Liver (tissue), 9 donors: ENCODE measurements around the gene ZNF358. TPM values are rescaled to one million over a fixed set of nuclear protein-coding genes. Genes with fewer than 3 reads are reported as not detected.

Experiments used
- DNase-seq: peaks from one replicate; pipeline ENCODE4 v3.0.0-alpha.2; 2017; ENCODE audit warnings: low spot score
- H3K27ac ChIP-seq, 2 donors: one replicate each; pipeline ENCODE4 v1.7.0; 2013; ENCODE audit warnings: inconsistent platforms in 2 of 2, low read length in 2 of 2, control low read depth in 1 of 2, low read depth in 1 of 2, mild to moderate bottlenecking in 1 of 2
- H3K27me3 ChIP-seq, 4 donors: one replicate each; pipeline versions ENCODE4 v1.6.1 to v1.7.0; 2013; ENCODE audit warnings: low read length in 3 of 4, inconsistent platforms in 1 of 4, mild to moderate bottlenecking in 1 of 4, moderate library complexity in 1 of 4; ENCODE audit not compliant: control insufficient read depth in 4 of 4, insufficient read depth in 4 of 4
- H3K36me3 ChIP-seq, 4 donors: one replicate each; pipeline versions ENCODE4 v1.6.1 to v1.7.0; 2013; ENCODE audit warnings: low read length in 3 of 4, mild to moderate bottlenecking in 3 of 4, low read depth in 1 of 4, moderate library complexity in 1 of 4; ENCODE audit not compliant: control insufficient read depth in 4 of 4, insufficient read depth in 3 of 4
- H3K4me1 ChIP-seq, 4 donors: one replicate each; pipeline versions ENCODE4 v1.6.1 to v1.7.0; 2013; ENCODE audit warnings: low read length in 3 of 4, mild to moderate bottlenecking in 3 of 4, moderate library complexity in 1 of 4; ENCODE audit not compliant: control insufficient read depth in 4 of 4, insufficient read depth in 4 of 4
- H3K4me3 ChIP-seq, 3 donors: one replicate each; pipeline versions ENCODE4 v1.6.1 to v1.7.0; 2013; ENCODE audit warnings: low read length in 3 of 3, control low read depth in 1 of 3, low read depth in 1 of 3, mild to moderate bottlenecking in 1 of 3
- H3K9ac ChIP-seq, 2 donors: one replicate each; pipeline ENCODE4 v1.7.0; 2013; ENCODE audit warnings: low read length in 2 of 2, mild to moderate bottlenecking in 2 of 2, moderate library complexity in 2 of 2, control low read depth in 1 of 2, low read depth in 1 of 2
- H3K9me3 ChIP-seq, 4 donors: one replicate each; pipeline versions ENCODE4 v1.6.1 to v1.7.0; 2013; ENCODE audit warnings: low read length in 3 of 4; ENCODE audit not compliant: control insufficient read depth in 4 of 4
- EGR1 ChIP-seq, 2 donors: IDR thresholded peaks; 2 replicates each; pipeline ENCODE4 v1.6.1; 2016 to 2018; ENCODE audit warnings: antibody characterized with exemption in 2 of 2, low read depth in 2 of 2
- FOXA2 ChIP-seq: IDR thresholded peaks from 2 replicates; pipeline ENCODE4 v1.6.1; 2016; ENCODE audit warnings: antibody characterized with exemption
- GABPA ChIP-seq, 2 donors: IDR thresholded peaks in 1 of 2; conservative IDR thresholded peaks in 1 of 2; 2 replicates each; pipeline ENCODE4 v1.6.1; 2016; ENCODE audit warnings: antibody characterized with exemption in 2 of 2, mild to moderate bottlenecking in 1 of 2, moderate library complexity in 1 of 2
- HNF4A ChIP-seq, 2 donors: conservative IDR thresholded peaks; 2 replicates each; pipeline ENCODE4 v1.6.1; 2016; ENCODE audit warnings: antibody characterized with exemption in 2 of 2, mild to moderate bottlenecking in 2 of 2
- HNF4G ChIP-seq: IDR thresholded peaks from 2 replicates; pipeline ENCODE4 v1.6.1; 2016; ENCODE audit warnings: antibody characterized with exemption
- JUND ChIP-seq, 2 donors: IDR thresholded peaks; 2 replicates each; pipeline ENCODE4 v1.6.1; 2016; ENCODE audit warnings: antibody characterized with exemption in 2 of 2
- NR2F2 ChIP-seq: IDR thresholded peaks from 2 replicates; pipeline ENCODE4 v1.6.1; 2016; ENCODE audit warnings: antibody characterized with exemption
- RAD21 ChIP-seq, 2 donors: IDR thresholded peaks; 2 replicates each; pipeline ENCODE4 v1.6.1; 2016; ENCODE audit warnings: antibody characterized with exemption in 2 of 2, mild to moderate bottlenecking in 2 of 2
- RXRA ChIP-seq, 2 donors: IDR thresholded peaks; 2 replicates each; pipeline ENCODE4 v1.6.1; 2017 to 2018; ENCODE audit warnings: antibody characterized with exemption in 2 of 2, mild to moderate bottlenecking in 1 of 2
- SP1 ChIP-seq: IDR thresholded peaks from 2 replicates; pipeline ENCODE4 v1.6.1; 2018; ENCODE audit warnings: antibody characterized with exemption, mild to moderate bottlenecking
- TAF1 ChIP-seq: conservative IDR thresholded peaks from 2 replicates; pipeline ENCODE4 v1.6.1; 2016; ENCODE audit warnings: antibody characterized with exemption, mild to moderate bottlenecking
- YY1 ChIP-seq: IDR thresholded peaks from 2 replicates; pipeline ENCODE4 v1.6.1; 2016; ENCODE audit warnings: antibody characterized with exemption, mild to moderate bottlenecking
- WGBS: extraction: QIAGEN DNeasy Blood & Tissue Kit; methylation state at CpG from one replicate; pipeline ENCODE4 v1.1.7; 2013; 5-methylcytosine and 5-hydroxymethylcytosine counted together
- polyA plus RNA-seq, 2 donors: library from polyadenylated mRNA; stranded (reverse) in 1 of 2; unstranded in 1 of 2; fragments of 200-250 nt in 1 of 2; fragments of >200 nt in 1 of 2; fragmentation: Nextera tagmentation in 1 of 2; extraction: Ambion mirVana in 1 of 2; gene quantifications; one replicate each; pipeline versions ENCODE4 v1.2.1 to v1.2.3, GENCODE V29; 2013 to 2015
- total RNA-seq, 2 donors: library from RNA; depleted of rRNA; stranded (reverse); fragments of >200 nt; gene quantifications; one replicate each; pipeline ENCODE4 v1.2.3, GENCODE V29; 2014
- TF ChIP-seq, protein P1 (sequence below): IDR thresholded peaks from 2 replicates; pipeline ENCODE4 v1.6.1; 2016; ENCODE audit warnings: antibody characterized with exemption
- TF ChIP-seq, protein P2 (sequence below): IDR thresholded peaks from 2 replicates; pipeline ENCODE4 v1.6.1; 2016; ENCODE audit warnings: antibody characterized with exemption, mild to moderate bottlenecking
- TF ChIP-seq, protein P3 (sequence below): fragments of 150-350 bp; IDR thresholded peaks from 2 replicates; pipeline ENCODE4 v1.5.1; 2017; ENCODE audit warnings: improper control_type of control experiment, low read depth, low read length; ENCODE audit not compliant: missing input control
- TF ChIP-seq, protein P4 (sequence below): IDR thresholded peaks from 2 replicates; pipeline ENCODE4 v1.6.1; 2016; ENCODE audit warnings: antibody characterized with exemption
- TF ChIP-seq, protein P5 (sequence below): IDR thresholded peaks from 2 replicates; pipeline ENCODE4 v1.6.1; 2016; ENCODE audit warnings: antibody characterized with exemption
- donor health status: healthy.
- donor health status: healthy.
- donor health status: healthy.
- donor health status: healthy.
- donor health status: healthy.

Gene ZNF358
- total and polyA plus RNA-seq, 4 donors: 5.7 to 18.2 (median 12.5) TPM

DNA sequence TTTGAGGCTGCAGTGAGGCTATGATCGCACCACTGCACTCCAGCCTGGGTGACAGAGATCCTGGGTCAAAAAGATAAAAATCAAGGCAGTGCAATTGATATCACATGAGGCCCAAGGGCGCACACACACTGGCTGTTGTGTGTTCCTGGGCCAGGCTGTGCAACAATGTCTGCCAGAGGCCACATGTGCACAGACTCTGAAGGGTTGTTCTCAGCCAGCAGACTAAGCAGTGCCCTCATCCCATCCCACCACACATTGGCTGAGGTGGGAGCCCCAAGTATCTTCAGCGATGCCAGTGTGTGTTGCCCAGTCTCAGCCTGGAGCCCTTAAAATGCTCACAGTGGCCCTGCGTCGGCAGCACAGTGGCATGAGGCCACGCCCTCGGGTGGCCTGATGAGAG lies 39.7 kb upstream of the ZNF358 start:
- Histone ChIP-seq H3K27ac (no peak overlapping the region), H3K27me3 (no peaks in the 10 kb centered on the region), H3K4me3 (no peak overlapping the region), H3K9ac (no peak overlapping the region), H3K4me1 (no peaks in the 10 kb centered on the region), H3K36me3 (peaks cover 0 to 3% (median 3%) of the 10 kb centered on the region in 4 donors), H3K9me3 (no peaks in the 10 kb centered on the region)
- no peak for DNase-seq
- WGBS: 95% methylated on average over 7 of the region's 7 CpGs
- TF ChIP-seq TAF1 (no peak), HNF4G (no peak), NR2F2 (no peak), SP1 (no peak), HNF4A (conservative IDR thresholded peaks at IDR 0.05) (no peak), RXRA (IDR thresholded peaks at IDR 0.05) (no peak), EGR1 (IDR thresholded peaks at IDR 0.05; ENCODE audit: low read depth in 2 of 2) (no peak), JUND (IDR thresholded peaks at IDR 0.05) (no peak), YY1 (no peak), RAD21 (IDR thresholded peaks at IDR 0.05) (no peak), GABPA (IDR thresholded peaks at IDR 0.05 in 1 of 2, conservative IDR thresholded peaks at IDR 0.05 in 1 of 2) (no peak), FOXA2 (no peak)
- TF ChIP-seq, protein P1, sequence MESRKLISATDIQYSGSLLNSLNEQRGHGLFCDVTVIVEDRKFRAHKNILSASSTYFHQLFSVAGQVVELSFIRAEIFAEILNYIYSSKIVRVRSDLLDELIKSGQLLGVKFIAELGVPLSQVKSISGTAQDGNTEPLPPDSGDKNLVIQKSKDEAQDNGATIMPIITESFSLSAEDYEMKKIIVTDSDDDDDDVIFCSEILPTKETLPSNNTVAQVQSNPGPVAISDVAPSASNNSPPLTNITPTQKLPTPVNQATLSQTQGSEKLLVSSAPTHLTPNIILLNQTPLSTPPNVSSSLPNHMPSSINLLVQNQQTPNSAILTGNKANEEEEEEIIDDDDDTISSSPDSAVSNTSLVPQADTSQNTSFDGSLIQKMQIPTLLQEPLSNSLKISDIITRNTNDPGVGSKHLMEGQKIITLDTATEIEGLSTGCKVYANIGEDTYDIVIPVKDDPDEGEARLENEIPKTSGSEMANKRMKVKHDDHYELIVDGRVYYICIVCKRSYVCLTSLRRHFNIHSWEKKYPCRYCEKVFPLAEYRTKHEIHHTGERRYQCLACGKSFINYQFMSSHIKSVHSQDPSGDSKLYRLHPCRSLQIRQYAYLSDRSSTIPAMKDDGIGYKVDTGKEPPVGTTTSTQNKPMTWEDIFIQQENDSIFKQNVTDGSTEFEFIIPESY: no peak
- TF ChIP-seq, protein P2, sequence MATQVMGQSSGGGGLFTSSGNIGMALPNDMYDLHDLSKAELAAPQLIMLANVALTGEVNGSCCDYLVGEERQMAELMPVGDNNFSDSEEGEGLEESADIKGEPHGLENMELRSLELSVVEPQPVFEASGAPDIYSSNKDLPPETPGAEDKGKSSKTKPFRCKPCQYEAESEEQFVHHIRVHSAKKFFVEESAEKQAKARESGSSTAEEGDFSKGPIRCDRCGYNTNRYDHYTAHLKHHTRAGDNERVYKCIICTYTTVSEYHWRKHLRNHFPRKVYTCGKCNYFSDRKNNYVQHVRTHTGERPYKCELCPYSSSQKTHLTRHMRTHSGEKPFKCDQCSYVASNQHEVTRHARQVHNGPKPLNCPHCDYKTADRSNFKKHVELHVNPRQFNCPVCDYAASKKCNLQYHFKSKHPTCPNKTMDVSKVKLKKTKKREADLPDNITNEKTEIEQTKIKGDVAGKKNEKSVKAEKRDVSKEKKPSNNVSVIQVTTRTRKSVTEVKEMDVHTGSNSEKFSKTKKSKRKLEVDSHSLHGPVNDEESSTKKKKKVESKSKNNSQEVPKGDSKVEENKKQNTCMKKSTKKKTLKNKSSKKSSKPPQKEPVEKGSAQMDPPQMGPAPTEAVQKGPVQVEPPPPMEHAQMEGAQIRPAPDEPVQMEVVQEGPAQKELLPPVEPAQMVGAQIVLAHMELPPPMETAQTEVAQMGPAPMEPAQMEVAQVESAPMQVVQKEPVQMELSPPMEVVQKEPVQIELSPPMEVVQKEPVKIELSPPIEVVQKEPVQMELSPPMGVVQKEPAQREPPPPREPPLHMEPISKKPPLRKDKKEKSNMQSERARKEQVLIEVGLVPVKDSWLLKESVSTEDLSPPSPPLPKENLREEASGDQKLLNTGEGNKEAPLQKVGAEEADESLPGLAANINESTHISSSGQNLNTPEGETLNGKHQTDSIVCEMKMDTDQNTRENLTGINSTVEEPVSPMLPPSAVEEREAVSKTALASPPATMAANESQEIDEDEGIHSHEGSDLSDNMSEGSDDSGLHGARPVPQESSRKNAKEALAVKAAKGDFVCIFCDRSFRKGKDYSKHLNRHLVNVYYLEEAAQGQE: no peak
- TF ChIP-seq, protein P3, sequence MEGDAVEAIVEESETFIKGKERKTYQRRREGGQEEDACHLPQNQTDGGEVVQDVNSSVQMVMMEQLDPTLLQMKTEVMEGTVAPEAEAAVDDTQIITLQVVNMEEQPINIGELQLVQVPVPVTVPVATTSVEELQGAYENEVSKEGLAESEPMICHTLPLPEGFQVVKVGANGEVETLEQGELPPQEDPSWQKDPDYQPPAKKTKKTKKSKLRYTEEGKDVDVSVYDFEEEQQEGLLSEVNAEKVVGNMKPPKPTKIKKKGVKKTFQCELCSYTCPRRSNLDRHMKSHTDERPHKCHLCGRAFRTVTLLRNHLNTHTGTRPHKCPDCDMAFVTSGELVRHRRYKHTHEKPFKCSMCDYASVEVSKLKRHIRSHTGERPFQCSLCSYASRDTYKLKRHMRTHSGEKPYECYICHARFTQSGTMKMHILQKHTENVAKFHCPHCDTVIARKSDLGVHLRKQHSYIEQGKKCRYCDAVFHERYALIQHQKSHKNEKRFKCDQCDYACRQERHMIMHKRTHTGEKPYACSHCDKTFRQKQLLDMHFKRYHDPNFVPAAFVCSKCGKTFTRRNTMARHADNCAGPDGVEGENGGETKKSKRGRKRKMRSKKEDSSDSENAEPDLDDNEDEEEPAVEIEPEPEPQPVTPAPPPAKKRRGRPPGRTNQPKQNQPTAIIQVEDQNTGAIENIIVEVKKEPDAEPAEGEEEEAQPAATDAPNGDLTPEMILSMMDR: no peak
- TF ChIP-seq, protein P4, sequence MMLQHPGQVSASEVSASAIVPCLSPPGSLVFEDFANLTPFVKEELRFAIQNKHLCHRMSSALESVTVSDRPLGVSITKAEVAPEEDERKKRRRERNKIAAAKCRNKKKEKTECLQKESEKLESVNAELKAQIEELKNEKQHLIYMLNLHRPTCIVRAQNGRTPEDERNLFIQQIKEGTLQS: no peak
- TF ChIP-seq, protein P5, sequence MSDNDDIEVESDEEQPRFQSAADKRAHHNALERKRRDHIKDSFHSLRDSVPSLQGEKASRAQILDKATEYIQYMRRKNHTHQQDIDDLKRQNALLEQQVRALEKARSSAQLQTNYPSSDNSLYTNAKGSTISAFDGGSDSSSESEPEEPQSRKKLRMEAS: no peak
